Activated CD8-positive, alpha-beta memory T cell treated with anti-CD3 and anti-CD28 coated beads, Interleukin-2, amount 50 U/mL, for 1 hour (primary cell): ENCODE data around the gene SDHAF2.
"Not testable (repeated sequence)": the region's sequence is repeated elsewhere in the genome, so short reads cannot be mapped to it uniquely, and the experiment has no call there.

ENCODE experiments used
- DNase-seq: peaks from one replicate; pipeline ENCODE4 v3.0.0-alpha.2; 2020; ENCODE audit errors: extremely low read depth

SDHAF2 gene

DNA sequence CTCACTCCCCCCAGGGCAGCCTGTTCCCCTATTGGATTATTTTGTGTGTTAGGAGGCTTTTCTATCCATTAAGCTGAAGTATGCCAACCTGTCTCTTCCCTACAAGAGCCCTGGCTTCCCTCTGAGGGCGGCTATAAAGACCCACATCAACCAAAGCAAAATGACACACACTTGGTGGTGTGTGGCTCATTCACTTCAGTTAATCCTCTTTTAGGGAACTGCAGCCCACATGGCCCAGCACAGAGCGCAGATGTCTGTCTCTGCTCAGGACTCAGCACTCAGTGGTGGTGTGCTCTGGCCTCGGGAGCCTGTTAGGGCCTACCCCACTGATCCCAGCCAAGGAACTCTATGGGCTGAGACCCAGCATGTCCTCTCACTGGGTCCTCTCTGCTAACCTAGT lies 46.4 kb downstream of the SDHAF2 start:
- DNase-seq = no peak

DNA sequence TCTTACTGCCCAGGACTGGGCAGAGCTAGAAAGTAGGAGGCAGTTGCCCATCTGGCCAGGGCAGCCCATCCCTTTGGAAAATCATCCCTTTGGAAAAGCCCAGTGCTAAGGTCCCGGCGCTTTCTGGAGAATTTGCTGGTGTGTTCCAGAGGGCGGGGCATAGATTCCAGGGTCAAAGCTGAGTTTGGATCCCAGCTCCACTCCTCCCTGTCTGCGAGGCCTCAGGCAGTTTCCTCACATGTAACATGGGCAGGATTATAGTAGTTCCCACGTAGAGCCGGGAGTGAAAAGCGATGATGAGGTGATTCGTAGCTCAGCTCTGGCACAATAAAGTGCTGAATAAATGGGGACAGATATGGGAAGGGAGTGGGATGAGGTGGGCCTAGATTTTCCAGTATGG lies 47.2 kb downstream of the SDHAF2 start:
- DNase-seq = no peak

DNA sequence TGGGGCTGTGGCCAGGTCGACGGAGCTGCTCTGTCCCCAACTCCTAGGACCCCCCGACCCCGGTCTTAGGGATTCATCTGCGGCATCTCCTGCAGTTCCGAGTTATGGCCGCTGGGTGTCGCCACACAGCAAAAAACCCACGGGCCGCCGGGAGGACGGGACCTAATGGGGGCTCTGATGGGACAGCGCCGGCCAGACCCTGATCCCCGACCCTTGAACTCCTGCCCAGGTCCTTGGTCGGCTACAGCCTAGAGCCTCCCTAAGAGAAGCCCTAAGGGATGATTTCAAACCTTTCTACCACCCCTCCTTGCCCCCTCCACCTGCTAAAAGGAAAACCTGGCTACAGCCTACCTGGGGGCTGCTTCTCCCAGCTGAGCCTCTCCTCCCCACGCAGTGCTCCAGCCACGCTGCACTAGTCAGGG lies 47.8 kb downstream of the SDHAF2 start:
- no peak for DNase-seq

DNA sequence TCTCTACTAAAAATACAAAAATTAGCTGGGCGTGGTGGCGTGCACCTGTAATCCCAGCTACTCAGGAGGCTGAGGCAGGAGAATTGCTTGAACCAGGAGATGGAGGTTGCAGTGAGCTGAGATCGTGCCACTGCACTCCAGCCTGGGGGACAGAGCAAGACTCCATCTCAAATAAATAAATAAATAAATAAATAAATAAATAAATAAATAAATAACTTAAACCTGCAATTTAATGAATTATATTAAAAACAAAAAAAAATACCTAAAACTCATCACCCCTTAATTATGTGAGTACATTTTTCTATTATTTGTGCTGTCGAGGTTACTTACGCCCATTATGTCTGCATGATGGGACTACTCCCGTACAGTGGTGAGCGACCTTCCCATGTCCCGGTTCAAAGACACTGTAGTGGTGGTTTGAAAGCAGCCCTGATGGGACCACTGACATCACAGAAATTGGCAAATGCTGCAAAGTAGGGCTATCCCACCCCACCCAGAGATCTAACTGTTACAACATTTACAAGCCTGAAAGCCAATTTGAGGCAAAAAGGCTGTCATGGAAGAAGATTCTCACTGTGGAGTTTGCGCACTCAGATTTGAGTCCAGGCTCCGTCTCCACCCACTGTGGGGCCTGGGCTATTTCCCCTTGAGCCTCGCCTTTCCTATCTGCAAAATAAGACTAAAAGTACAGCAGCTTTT lies 49.6 kb downstream of the SDHAF2 start:
- not testable (repeated sequence) for DNase-seq

DNA sequence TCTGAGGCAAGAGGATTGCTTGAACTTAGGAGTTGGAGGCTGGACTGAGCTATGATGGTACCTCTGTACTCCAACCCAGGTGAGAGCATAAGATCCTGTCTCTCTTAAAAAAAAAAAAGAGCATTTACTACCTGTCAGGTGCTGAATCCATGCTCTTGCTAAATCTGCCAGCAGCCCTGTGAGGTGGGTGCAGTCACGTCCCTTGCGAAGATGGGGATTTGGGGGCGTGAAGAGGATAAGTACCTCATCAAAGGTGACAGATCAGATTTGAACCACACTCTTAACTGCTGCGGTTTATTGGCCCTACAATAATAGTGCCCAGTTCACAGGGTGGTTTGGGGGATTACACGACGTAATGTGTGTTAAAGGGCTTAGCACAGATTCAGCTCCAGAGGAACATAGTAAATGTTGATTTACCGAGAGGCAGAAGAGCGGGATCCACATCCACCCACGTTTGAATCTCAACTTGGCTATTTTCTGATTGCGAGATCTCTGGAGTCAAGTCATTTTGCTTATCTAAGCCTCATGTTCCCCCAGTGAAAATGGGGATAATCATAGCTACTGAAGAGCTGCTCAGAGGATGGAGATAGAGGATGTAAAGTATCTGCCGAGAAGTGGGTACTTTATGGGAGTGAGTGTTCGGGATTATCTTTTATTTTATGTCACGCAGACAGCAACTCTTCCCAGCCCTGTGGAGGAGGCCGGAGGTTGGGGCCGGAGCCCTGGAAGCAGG lies 50.5 kb downstream of the SDHAF2 start:
- DNase-seq = no peak

DNA sequence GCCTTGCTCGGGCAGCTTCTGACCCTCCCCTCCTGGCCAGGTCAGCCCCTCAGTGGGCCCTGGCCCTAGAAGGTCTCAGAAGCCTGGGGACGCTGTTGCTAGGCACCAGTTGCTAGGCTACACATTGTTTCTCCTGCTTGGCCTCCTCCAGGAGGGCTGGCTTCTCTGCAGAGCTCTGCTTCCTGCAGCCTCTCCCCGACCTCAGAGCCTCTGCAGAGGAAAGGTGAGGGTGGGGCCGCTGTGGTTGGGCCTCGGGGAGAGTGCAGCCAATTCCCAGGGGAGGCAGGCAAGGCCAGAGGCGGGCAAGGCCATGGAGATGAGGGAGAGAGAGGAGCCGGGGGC lies 51.0 kb downstream of the SDHAF2 start:
- no peak for DNase-seq

DNA sequence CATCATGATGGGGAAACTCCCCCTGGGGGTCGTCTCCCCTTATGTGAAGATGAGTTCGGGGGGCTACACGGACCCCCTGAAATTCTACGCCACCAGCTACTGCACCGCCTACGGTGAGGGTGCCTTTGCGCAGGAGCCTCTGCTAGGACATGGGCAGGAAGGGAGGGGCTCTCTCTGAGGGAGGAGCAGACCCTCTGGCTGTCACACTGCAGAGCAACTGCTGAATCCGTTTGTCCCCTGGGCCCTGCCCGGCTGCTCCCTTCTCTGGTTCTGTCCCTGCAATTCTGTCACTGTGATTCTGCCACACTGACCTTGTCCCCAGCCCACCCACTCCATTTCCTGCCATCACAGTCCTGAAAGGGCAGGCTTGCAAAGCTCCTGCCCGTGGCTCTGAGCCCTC lies 51.9 kb downstream of the SDHAF2 start:
- DNase-seq = no peak

DNA sequence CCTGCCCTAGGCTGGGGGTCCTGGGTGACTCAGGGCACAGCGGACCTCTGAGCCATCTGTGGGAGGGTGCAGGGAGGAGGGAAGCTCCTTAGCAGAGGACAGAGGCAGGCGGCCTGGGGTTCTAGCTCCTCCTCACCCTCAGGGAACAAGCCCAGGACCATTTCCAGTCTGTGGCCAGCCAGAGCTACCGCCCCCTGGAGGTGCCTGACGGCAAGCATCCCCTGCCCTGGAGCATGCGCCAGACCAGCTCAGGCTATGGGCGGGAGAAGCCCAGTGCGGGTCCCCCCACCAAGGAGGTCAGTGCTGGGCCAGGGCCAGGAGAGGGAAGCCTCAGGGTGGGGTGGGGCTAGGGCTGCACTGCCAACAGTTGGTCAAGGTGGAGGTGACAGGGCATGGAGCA lies 52.6 kb downstream of the SDHAF2 start:
- DNase-seq = no peak

DNA sequence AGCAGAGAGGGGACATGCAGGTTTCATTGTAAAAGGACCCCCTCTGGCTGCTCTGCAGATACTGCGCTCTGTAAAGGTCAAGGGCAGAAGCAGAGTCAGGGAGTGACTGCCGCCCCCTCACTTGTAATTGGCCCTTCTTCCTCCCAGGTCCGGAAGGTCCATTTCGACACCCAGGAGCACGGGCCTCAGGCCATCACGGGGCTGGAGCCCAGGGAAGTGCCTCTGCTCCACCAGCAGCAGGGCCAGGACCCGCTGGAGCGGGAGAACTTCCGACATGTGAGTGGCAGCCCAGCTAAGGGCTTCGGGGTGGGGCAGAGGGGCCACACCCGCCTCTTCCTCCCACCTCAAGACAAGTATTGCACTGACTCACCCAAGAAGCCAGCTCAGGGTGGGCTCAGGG lies 54.6 kb downstream of the SDHAF2 start:
- DNase-seq = no peak

DNA sequence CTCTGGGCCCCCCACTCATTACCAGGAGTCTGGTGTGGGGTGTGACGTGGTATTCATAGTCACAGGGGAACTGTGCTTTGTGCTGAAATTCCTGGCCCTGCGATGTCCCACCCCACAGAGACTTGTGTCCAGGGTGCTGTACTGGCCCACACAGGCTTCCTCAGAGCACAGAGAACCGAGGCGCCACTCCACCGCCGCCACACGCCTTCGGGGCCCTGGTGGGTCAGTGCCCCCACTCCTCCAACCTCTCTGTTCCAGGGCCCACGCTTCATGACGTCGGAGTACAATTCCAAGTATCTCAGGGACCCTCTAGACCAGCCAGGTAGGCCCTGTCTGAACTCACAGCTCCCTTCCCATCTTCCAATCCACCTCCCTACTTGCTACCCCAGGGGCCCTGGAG lies 55.2 kb downstream of the SDHAF2 start:
- no peak for DNase-seq

DNA sequence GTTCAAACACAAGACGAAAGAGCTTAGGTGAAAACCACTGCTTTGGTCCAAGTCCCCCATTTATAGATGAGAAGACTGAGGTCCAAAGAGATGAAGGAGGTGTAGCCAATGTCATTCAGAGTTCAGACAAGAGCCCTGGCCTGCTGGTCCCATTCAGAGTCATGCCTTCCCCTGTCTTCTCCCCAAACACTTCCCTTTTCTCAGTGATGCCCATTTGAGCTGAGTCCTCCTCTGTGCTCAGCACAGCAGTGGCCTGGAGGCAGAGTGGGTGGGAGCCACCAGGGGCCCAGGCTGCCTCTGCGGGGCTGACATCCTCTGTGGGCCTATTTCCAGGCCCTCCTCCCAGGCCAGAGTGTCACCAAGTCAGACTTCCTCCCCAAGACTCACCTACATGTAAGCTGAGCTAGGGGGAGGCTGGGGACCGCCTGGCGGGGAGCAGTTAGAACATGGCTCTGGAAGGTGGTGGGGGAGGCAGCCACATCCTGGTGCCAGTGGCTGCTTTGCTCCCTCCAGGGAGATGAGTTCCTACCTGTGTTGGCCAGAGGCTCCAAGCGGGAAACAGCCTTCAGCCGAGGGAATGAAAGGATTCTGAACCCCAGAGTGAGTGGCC lies 56.2 kb downstream of the SDHAF2 start:
- DNase-seq = no peak

DNA sequence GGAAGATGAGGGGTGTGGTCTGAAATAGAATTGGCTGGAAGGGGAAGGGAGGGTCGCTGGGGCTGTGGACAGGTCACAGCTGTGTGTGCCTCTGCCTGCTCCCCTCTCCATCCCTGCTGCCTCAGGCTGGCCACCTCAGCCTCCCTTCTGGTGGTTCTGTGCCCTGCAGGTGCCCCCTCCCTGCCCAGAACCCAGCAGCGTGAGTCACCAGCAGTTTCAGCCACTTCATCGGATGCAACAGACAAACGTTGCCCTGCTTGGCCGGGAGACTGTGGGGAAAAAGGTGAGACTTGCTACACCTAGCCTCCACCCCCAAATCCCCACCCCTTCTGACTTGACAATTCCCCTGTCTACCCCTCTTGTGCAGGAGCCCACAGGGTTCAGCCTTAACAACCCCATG lies 56.9 kb downstream of the SDHAF2 start:
- no peak for DNase-seq

DNA sequence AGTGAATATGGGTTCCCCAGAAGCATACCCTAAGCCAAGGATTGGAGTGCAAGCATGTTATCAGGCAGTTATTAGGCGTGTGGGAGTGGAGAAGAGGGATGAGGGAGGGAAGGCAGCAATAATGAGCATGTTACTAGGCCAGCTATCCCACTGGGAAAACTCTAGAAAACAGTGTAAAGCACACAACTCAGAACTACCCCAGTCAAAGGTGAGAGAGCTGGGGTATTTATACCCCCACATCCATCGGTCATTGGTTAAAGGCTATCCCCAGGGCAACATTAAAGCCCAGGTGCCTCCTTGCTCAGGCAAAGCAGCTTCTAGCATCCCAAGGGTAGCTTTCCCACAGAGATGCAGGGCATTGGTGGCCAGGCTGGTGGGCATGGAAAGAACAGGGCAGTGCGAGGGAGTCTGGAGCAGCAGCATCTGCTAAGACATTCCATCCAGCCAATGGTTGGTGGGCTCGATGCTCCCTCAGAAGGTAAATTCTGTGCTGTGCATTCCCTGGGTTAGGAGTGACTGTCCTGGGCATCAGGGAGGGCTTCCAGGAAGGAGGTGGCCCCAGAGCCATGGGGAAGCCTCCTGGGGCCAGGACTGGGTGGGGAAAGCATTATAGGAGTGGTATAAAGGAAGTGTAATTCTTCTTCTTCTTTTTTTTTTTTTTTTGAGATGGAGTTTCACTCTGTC lies 57.6 kb downstream of the SDHAF2 start:
- no peak for DNase-seq

DNA sequence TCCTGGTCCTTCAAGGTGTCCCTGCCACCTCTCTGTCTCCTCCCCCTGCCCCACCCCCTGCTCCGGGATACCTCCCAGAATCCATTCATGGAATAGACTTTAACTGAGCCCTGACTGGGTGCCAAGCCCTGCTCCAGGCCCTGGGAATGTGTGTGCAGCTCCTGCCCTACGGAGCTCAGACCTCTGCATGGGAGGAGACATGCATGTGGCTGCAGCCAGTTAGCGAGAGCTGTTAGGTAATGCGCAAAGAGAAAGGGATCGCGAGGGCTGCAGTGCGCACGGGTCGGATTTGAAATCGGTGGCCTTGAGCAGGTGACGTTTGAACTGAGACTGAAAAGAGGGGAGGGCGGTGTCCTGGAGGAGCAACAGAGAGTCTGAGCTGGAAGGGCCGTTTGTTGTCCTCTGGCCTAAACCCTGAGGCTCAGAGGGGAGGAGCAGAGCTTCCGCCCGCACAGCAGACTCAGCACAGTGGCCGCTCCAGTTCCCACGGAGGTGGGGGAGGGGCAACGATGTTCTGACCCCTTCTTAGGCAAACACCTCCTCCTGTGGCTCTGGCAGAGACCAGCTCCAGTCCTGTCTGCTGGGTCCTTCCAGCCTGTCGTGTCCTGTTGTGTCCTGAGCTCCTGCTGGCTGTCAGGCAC lies 58.8 kb downstream of the SDHAF2 start:
- no peak for DNase-seq

DNA sequence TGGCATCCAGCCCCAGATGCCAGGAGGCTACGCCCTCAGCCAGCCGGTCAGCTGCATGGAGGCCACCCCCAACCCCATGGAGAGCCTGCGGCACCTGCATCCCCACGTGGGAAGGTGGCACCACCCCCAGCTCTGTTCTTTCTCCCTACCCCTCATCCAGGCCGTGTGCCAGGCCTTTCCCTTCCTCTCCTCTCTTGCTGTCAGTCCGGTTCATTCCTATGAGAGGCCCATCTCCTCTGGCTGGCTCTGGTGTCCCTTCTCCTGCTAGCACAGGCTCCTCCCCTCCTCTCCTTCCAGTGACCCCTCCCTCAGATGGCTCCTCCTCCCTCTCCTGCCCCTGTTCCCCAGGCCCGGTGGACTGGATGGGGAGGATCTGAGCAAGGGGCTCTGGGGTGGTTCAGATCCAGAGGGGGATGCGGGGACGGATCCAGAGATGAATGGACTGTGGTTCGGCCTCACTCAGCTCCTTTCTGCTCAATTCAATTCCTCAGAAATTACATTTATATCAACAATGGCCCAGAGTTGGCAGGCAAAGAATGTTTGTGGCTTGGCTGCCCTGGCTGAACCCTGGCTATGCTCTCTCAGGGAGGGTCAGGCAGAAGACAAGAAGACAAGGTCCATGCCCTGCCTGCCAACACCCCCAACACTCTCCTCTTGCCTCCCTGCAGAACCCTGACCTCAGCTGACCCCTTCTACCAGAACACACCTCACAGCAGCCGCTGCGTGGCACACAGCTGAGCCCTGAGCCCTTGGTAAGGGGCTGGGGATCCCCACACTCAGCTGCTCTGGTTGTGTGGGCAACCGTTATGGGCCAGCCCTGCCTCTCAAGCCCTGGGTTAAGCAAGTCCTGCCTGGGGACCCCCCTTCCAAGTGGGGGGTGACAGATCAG lies 60.2 kb downstream of the SDHAF2 start:
- DNase-seq = no peak

DNA sequence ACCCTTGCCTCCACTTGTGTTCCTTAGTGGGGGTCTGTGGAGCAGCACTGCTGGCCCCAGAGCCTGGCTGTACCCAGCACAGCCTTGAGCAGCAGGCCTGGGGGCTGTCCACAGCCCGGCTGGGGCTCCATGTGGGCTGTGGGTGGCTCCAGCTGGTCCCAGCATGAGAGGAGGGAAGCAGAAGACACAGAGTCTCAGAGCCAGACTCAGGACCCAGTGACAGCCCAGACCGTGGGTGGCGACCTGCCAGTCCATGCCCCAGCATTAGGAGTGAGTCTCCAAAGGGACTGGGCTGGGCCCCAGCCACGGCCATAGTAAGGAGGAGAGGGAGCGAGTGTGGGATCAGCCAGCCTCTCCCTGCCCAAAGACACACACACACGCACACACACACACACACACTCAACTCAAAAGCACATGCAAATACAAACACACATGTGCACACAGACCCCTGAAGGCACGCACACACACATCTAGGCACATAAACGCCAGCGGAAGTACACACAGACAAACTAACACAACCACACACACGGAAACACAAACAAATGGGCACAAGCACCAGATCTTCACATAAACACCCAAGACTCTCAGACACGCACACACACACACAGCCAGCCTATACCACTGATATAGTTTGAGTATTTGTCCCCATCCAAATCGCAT lies 61.9 kb downstream of the SDHAF2 start:
- DNase-seq = no peak

DNA sequence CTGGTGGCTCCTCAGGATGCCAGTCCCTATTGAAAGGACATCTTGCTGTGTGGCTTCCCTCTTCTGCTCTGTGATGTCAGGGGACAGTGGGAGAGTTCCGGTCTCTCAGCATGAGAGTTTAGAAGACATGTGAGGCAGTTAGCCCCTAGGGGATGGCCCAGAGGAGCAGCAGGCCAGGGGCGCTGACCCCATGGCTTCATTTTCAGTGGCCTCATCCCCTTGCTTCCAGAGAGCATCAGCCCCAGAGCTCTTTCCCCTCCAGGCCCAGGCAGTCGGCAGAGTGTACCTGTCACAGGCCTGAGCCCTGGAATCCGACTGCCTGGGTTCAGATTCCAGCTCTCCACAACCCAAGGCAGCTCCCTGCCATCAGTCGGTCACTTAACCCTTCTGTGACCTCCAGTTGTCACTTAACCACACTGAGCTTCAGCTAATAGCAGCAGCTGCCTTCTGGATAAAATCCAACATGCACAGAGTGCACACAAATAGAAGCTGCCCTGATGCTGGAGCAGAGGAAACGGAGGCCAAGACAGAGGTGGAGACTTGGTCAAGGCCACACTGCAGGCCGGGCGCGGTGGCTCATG lies 64.5 kb downstream of the SDHAF2 start:
- no peak for DNase-seq

DNA sequence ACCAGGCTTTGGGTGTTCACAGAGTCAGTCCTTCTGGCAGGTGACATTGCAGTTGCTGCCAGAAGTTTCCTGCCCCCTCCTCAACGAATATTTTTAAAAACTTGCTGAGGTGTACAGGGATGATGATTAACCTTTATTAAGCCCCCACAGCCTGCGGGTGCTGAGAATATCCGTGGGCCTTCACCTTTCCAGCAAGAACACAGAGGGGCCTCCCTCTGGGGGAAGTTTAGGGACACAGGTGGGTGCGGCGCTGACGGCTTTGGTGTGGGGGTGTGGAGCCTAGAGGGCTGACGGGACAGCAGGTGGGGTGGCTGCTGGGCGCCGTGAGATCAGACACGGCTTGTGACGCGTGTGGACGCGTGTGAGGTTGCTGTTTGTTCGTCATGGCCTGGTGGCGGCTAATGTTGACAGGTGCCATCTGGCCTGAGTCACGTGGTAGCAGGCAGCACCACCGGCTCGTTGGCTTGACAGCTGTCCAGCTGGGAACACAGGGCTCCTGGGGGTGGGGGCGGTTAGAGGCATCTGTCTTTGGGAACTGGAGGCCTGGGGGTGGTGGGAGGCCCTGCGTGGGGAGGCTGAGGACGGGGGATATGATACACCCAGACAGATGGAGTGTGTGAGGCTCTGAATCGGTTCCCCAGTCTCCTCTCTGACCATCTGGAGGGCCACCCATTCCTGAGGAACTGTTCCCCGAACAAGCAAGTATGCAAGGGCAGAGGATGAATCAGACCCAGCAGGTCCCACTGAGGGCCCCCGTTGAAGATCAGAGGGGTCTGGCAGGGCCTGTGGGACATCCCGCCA lies 66.1 kb downstream of the SDHAF2 start:
- DNase-seq = no peak
